ENCODE results near the gene SDS.

DNA sequence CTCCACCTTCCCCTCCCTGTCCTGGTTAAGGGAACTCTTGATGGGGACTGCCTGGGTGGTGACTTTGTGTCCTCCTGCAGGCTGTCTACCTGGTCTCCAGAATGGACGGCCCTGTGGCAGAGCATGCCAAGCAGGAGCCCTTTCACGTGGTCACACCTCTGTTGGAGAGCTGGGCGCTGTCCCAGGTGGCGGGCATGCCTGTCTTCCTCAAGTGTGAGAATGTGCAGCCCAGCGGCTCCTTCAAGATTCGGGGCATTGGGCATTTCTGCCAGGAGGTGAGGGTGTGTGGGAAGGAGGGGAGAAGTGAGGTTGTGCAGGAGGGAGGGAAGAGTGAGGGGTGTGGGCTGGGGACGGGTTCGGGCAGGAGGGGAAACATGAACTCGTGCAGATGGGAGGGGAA, 24.2 kb upstream of the SDS start:
- TF ChIP-seq GABPB1 (CRISPR knock-in tag; IDR thresholded peaks at IDR 0.05) (no peak), GABPA (IDR thresholded peaks at IDR 0.05; ENCODE audit: low read depth, low read length) (no peak), GABPA (CRISPR knock-in tag; IDR thresholded peaks at IDR 0.05; ENCODE audit: low read depth) (no peak), ZNF607 (CRISPR knock-in tag; IDR thresholded peaks at IDR 0.05; ENCODE audit: borderline replicate concordance) (no peak), TCF7L2 (IDR thresholded peaks at IDR 0.05; ENCODE audit: low read depth, low read length) (no peak), RXRB (CRISPR knock-in tag; IDR thresholded peaks at IDR 0.05; ENCODE audit: borderline replicate concordance) (no peak), SSRP1 (CRISPR knock-in tag; IDR thresholded peaks at IDR 0.05) (no peak), NRL (CRISPR knock-in tag; IDR thresholded peaks at IDR 0.05; ENCODE audit: borderline replicate concordance) (no peak), ZNF430 (CRISPR knock-in tag; IDR thresholded peaks at IDR 0.05) (no peak), AGO1 (IDR thresholded peaks at IDR 0.05; ENCODE audit: low read depth, low read length, poor library complexity, severe bottlenecking) (no peak), FOXK2 (IDR thresholded peaks at IDR 0.05) (no peak), ZNF121 (CRISPR knock-in tag; IDR thresholded peaks at IDR 0.05) (no peak)
- TF ChIP-seq, protein P1, sequence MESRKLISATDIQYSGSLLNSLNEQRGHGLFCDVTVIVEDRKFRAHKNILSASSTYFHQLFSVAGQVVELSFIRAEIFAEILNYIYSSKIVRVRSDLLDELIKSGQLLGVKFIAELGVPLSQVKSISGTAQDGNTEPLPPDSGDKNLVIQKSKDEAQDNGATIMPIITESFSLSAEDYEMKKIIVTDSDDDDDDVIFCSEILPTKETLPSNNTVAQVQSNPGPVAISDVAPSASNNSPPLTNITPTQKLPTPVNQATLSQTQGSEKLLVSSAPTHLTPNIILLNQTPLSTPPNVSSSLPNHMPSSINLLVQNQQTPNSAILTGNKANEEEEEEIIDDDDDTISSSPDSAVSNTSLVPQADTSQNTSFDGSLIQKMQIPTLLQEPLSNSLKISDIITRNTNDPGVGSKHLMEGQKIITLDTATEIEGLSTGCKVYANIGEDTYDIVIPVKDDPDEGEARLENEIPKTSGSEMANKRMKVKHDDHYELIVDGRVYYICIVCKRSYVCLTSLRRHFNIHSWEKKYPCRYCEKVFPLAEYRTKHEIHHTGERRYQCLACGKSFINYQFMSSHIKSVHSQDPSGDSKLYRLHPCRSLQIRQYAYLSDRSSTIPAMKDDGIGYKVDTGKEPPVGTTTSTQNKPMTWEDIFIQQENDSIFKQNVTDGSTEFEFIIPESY (CRISPR knock-in tag; IDR thresholded peaks at IDR 0.05), result no peak
- TF ChIP-seq, protein P2, sequence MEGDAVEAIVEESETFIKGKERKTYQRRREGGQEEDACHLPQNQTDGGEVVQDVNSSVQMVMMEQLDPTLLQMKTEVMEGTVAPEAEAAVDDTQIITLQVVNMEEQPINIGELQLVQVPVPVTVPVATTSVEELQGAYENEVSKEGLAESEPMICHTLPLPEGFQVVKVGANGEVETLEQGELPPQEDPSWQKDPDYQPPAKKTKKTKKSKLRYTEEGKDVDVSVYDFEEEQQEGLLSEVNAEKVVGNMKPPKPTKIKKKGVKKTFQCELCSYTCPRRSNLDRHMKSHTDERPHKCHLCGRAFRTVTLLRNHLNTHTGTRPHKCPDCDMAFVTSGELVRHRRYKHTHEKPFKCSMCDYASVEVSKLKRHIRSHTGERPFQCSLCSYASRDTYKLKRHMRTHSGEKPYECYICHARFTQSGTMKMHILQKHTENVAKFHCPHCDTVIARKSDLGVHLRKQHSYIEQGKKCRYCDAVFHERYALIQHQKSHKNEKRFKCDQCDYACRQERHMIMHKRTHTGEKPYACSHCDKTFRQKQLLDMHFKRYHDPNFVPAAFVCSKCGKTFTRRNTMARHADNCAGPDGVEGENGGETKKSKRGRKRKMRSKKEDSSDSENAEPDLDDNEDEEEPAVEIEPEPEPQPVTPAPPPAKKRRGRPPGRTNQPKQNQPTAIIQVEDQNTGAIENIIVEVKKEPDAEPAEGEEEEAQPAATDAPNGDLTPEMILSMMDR (CRISPR knock-in tag; IDR thresholded peaks at IDR 0.05), result no peak
